ENCODE results near the gene UNC5B.
"Not testable (repeated sequence)": the region's sequence is repeated elsewhere in the genome, so short reads cannot be mapped to it uniquely, and the experiment has no call there.

The UNC5B gene

DNA sequence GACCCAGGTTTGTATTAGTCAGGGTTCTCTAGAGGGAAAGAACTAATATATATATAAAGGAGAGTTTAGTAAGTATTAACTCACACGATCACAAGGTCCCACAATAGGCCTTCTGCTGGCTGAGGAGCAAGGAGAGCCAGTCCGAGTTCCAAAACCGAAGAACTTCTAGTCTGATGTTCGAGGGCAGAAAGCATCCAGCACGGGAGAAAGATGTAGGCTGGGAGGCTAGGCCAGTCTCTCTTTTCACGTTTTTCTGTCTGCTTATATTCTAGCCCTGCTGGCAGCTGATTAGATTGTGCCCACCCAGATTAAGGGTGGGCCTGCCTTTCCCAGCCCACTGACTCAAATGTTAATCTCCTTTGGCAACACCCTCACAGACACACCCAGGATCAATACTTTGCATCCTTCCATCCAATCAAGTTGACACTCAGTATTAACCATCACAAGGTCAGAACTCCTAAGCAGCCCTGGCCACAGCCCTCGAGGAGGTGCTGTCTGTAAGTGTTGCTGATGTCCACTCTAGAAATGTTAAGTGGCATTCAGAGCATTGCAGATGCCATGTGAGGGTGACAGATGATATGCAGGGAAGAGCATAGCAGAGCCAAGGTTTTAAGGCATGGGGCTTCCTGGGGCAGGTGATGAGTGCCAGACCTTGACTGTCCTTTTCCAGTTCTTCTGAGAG, 7.0 kb downstream of the UNC5B start:
- in situ Hi-C loops (cut with MboI; ENCODE audit: low pct_unique_long_range_greater_than_20kb, low sequenced_read_pairs): loop anchor here (25.0 kb wide), 1 partner anchor 307 kb away; no protein-coding TSS in a partner anchor
- DNase-seq: not testable (repeated sequence)

DNA sequence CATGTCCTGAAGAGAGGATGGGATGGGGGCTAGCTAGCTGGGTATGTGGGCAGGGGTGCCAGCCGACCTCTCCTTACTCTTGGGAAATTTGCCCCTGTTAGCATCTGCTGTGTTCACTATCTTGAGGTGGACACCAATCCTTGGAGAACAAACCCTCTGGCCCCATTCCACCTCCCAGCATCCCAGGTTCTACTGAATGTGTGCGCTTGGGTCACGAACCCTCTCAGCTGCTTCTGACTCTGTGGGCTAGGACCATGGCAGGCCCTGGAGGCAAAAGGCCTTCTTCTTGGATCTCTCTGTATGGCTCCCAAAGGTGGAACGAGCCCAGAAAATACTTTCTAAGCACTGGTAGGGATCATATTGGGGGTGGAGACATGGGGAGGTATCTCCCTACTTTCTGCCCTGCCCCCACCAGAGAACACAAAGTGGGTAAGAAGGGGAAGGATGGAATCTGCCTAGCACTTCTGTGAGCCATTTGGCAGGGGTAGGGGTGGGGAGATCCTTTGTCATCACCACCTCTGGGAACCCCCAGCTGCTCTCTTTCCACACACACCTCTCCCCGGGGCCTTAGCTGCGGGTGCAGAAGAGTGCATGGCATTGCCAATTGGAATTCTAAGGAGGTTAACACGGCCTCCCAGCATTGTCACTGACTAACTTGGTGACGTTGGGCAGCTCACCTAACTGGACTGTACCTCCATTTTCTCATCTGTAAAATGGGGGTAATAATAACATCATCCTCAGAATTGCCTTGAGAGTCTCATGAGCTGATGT, 7.7 kb downstream of the UNC5B start:
- in situ Hi-C loops (cut with MboI; ENCODE audit: low pct_unique_long_range_greater_than_20kb, low sequenced_read_pairs): loop anchor here (25.0 kb wide), 1 partner anchor 308 kb away; no protein-coding TSS in a partner anchor
- no peak for DNase-seq

DNA sequence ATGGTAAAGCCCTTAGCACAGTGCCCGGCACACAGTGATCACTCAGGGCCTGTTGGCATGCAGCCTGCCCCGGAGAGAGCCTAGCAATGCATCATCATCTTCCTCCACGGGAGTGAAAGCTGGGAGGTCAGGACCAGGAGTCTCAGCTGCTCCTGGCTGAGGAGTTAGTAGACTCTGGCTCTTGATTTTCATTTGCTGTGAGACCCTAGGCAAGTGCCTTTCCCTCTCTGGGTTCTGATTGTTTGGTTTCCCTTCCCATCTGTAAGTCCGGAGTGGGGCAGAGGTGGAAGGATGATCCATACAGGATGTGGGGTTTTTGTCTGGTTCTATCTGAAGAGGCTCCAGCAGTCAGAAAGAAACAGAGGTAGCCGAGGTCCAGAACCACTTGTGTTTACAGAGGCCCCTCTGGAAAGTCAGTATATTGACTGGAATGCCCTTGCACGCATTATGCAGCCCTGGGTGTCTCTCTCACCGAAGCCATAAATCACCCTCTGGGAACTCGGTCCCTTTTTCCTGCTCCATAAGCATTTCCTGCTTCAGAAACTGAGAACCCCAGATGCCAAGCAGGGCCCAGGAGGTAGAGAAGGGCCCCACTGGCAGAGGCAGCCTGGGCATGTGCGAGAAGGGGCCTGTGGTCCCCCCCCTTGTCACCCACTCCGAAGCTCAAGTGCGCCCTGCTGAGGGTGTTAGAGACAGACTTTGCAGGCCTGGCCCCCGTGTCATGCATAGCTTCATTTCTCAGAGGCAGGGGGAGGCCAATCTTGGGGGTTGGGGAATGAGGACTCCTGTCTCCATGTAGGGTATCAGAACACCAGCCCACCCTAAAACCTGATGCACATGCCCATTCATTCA, 8.5 kb downstream of the UNC5B start:
- in situ Hi-C loops (cut with MboI; ENCODE audit: low pct_unique_long_range_greater_than_20kb, low sequenced_read_pairs): loop anchor here (25.0 kb wide), 1 partner anchor 309 kb away; no protein-coding TSS in a partner anchor
- no peak for DNase-seq

DNA sequence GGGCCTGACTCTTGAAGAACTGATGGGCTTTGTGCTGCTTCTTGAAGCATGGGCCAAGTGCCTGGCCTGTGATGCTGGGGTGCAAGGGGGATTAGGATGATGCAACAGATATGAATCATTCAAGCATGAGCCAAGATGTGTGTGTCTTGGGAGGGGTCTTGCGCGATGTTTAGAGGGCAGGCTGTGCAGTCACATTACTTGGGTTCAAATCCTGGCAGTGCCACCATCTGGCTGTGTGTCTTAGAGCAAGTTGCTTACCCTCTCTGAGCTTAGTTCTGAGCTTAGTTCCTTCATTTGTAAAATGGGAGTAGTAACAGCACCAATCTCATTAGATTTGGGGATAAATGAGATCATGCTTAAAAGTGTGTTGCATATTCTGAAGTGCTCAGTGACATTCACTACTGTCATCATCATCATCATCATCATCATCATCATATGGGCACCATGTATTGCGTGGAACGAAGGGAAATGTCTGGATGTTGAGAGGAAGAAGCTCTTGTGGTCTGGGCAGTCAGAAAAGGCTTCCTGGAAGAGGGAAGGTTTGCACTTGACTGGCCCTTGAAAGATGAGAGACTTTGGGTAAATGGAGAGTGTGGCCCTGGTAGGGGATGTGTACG, 9.3 kb downstream of the UNC5B start:
- in situ Hi-C loops (cut with MboI; ENCODE audit: low pct_unique_long_range_greater_than_20kb, low sequenced_read_pairs): loop anchor here (25.0 kb wide), 1 partner anchor 309 kb away; no protein-coding TSS in a partner anchor
- no peak for DNase-seq

DNA sequence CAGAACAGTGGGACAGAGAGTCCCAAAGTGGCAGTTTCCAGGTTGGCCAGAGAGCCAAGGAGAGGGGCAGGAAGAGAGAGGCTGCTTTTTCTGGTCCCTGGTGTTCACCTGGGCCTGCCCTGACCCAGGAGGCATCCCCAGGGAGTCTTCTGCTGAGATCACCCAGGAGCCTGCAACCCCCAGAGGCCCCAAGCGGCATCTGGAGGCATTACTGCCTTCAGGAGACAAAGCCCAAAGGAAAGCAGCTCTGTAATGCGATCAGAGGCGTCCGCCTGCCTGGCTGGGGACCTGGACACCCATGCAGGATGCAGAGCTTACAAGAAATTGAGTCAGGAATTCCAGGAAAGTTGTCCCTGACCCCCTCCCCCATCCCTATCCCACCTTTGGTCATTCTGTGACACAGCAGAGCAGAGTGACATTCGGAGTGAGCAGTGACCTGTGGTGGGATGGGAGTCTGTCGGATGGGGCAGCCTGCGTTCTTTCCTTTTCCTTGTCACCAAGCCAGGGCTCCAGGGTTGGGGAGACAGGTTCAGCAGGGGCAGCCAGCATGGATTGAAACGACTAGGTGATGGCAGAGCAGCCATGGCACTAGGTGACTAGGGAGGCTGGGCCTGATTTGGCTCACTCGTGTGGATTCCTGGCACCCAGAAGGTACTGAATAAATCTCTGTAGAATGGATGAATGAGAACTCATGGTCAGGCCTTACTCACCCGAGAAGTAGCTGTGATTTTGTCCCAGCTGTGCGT, 10.4 kb downstream of the UNC5B start:
- DNase-seq: no peak
- in situ Hi-C loops (cut with MboI; ENCODE audit: low pct_unique_long_range_greater_than_20kb, low sequenced_read_pairs): loop anchor here (25.0 kb wide), 1 partner anchor 310 kb away; no protein-coding TSS in a partner anchor

DNA sequence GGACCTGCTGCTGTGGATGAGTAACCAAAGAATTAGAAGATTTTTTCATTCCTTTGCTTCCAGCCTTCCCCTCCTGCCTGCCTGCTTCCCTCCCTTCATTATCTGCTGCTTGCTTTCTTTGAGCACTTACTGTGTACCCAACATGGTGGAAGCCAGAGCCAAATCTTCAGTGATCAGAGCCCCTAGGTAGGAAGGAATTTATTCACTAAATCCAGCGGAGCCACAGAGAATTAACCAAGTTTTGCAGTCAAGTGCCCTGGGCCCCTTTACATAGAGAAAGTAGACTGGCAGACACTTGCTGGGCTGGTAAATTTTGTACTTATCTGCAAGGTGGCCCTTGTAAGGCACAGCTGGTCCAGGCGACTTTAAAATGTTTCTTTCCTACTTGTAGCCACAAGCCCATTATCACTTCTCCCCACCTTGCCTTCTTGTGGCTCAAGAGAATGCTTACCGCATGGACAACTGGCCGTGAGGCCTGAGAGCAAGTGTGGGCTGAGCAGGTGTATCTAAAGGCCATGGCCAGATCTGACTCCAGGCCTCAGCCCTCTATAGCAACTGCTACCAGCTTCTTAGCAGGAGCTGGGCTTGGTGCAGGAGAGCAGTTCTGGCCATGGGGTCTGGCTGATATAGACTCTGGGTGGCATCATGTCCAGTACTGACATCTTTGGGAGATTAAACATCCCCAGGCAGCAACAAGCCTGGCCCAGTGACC, 11.1 kb downstream of the UNC5B start:
- in situ Hi-C loops (cut with MboI; ENCODE audit: low pct_unique_long_range_greater_than_20kb, low sequenced_read_pairs): loop anchor here (25.0 kb wide), 1 partner anchor 311 kb away; no protein-coding TSS in a partner anchor
- no peak for DNase-seq

DNA sequence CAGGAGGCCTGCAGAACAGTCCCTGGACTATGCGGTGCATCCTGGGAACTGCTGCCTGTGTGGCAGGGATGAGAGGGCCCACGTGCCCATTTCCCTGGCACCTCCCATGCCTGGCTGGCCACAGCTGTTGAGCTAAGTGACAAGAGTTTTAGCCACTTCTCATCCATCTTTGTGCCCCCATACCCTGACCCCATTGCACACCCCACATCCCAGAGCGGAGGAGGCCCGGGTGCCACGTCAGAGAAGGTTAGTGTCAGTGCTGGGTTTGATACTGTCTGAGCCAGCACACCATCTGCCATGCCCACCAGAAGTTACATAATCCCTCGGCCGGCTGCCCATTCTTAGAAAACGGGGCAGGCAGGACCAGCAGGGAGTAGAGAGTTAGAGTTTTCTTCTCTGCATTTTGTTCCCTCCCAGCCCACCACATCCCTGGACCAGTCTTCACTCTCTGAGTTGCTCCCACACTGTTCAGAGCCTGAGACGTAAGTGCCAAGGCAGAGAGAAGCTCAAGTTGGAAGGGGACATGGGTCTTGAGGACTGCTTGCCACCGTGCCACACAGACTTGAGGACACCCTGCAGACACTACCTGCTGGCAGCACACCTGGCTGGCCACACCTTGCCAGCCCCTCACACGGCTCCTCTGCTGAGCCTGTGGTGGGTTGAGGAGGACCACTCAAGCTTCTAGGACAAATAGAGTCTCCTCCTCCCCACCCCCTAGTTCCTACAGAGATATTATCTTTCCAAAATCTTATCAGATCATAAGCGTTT, 13.1 kb downstream of the UNC5B start:
- in situ Hi-C loops (cut with MboI; ENCODE audit: low pct_unique_long_range_greater_than_20kb, low sequenced_read_pairs): no loop called here

DNA sequence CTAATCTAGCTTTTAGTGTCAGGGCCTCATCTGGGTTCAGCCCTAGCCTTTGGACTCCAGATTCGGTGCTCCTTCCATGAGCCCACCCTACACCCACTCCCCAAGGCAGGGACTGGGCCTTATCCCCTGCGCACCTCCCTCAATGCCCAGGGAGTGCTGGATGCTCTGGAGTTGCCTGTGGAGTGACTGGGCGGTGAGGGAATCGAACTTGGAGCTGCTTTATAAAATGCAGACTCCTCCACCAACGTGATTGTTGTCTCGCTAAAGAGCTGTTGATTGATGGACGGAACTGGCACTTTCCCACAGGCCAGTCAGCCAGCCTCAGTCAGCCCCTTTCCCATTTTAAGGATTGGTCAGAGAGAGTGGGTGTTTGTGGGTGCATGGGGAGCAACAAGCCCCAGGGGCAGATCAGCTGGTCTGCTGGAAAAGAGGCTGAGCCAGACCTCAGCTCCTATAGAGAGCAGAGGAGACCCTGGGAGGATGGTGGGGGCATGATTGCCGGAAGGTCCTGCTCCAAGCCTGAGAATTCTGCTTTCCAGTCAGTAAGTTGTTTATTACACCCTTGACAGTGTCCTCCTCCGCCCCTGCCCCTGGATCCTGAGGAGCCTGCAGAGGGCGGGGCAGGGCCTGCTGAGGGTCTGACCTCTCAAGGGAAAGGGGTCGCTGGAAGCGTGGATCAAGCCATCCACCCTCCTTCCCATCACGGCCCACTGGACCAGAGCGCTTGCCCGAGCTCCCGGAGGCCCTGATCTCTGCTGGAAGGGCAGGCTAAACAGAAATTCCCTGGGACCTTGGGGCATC, 16.7 kb downstream of the UNC5B start:
- no peak for DNase-seq
- in situ Hi-C loops (cut with MboI; ENCODE audit: low pct_unique_long_range_greater_than_20kb, low sequenced_read_pairs): no loop called here

More for the DNA sequence above, 13.1 kb downstream of the UNC5B start:
- DNase-seq: no peak

DNA sequence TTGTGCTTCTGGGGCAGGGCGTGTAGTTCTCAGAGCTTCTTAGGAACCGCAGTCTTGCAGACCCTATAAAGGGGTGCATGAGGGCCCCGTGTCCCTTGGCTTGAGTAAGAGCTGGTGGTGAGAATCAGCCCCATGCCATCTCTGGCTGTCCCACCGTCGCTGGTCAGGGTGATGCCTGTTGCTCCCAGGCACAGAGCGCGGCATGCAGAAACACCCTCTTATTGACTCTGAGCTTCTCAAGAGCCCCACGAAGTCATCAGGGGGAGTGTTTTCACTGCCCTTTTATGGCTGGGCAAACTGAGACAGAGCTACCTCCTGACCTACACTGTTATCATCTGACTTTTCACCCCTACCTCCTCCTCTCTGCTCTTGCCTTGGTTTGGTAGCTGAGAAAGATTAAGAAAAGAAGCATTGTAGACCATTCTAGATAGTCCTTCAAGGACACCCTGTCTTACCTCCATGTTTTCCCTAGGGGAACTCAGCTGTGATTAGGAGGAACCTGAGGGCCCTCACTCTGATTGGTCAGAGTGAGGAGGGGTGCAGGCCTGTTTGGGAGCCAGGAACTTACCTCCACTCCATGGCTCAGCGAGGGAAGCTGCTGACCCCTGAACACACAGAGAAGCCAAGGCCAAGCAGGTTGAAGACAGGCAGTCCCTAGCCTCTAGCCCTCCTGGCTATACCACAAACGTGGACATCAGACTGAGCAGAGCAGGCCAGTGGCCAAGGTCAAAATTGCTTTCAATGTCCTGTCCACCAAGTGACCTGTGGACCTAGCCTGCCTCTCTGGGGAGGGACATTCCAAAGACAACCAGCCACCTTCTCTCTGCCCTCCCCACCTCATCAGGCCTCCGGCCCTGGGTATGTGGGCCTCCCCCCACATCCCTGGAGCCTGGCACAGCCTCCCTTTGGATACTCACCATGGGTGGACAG, 17.6 kb downstream of the UNC5B start:
- in situ Hi-C loops (cut with MboI; ENCODE audit: low pct_unique_long_range_greater_than_20kb, low sequenced_read_pairs): no loop called here
- DNase-seq: no peak

DNA sequence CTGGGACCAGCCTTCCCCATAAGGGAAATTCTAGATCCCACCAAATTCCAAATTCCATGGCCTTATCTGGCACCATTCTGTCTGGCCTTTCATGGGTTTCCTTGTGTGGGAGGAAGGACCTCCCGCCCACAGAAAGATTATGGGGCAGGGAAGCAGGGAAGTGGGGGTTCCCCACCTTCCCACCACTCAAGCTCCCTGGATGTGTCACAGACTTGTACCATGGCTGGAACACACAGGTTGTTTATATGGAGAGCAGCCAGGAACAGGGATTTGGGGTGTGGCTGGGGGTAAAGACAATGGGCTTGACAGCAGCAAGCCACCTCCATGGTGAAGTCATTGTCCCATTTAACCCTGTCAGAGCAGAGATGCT, 18.3 kb downstream of the UNC5B start:
- in situ Hi-C loops (cut with MboI; ENCODE audit: low pct_unique_long_range_greater_than_20kb, low sequenced_read_pairs): no loop called here
- DNase-seq: no peak

DNA sequence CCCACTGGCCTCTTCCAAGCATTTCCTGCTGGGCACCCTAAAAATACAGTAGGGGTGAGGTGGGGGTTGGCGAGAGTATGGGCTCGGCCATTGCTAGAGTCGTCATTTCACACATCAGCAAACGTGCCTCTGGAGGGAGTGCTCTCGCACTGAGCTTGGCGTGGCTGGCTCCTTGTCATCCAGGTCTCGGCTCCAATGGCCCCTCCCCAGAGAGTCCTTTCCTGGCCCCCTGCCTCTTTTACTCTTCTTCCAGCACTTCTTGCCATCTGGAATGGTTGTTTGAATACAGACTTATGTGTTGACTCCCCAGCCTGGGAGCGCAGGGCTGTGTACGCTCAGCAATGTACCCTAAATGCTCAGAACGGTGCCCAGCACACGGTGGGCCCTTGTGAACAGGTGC, 18.8 kb downstream of the UNC5B start:
- in situ Hi-C loops (cut with MboI; ENCODE audit: low pct_unique_long_range_greater_than_20kb, low sequenced_read_pairs): no loop called here
- no peak for DNase-seq

DNA sequence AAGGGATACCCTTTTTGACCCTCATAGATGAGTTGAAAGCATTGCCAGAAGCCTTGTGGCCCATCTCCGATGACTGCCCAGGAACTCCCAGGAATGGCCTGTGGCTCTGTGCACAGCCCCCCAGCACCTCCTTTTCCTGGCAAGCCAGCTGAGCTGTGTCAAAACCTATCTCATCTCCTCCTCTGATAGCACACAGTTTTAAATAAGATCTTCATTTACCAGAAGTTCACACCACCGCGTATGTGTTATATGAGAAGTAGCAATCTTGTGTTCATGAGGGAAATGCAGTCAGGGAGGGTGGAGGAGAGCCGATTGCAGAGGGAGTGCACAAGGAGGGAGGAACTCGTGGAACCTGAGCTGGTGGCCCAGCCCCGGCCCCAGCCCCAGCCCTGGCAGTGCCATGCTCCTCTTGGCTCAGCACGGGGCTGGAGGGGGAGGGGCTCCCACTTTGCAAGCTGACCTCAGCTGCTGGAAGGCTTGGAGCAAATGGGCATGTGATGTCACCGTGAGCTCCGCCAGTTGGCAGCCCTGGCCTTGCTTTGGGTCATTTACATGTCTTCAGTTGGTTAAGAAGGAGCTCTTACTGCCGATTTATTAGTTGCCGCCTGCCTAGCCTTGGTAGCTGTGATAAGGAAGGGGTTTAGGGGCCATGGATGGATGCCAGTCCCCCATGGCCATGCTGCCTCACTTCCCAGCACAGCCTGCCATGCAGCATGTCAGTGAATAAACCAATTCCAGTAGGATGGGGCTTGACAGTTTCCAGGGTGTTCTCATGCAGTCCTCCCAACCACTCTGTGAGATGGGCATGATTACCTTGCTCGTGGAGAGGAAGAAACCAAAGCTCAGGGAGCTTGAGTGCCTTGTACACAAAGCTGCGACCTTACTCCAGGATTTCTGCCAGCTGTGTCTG, 20.0 kb downstream of the UNC5B start:
- in situ Hi-C loops (cut with MboI; ENCODE audit: low pct_unique_long_range_greater_than_20kb, low sequenced_read_pairs): no loop called here
- DNase-seq: no peak

DNA sequence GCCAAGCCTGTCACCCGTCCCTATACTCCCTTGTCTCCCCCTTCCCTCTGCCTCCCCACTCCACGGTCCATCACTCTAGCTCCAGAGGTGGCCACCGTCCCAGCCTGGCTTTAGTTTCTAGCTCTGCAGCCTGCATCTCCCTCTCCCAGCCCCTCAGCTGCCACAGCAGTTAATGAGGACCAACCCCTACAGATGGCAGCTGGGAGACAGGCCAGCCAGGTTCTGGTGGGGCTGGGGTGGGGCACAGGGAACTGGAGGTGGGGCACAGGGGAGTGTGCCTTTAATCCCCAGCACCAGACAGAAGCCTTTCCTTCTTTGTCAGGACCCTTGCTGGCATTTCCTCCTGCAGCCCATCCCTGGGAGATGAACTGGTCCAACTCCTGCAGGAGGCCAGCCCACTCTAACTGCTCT, 21.1 kb downstream of the UNC5B start:
- in situ Hi-C loops (cut with MboI; ENCODE audit: low pct_unique_long_range_greater_than_20kb, low sequenced_read_pairs): no loop called here
- DNase-seq: no peak

All from KBM-7 (cell line).